Right cardiac atrium (tissue), 5 donors: ENCODE data around the gene ZRANB3. TPM values are rescaled to one million over a fixed set of nuclear protein-coding genes. Genes with fewer than 3 reads are reported as not detected.

Source experiments
- ATAC-seq, 2 donors: fragments of 200-7000 bp; cut with Tn5 transposase; one replicate each; pipeline versions ENCODE4 v1.8.0 to v1.9.1; 2020; ENCODE audit warnings: moderate library complexity in 2 of 2, mild to moderate bottlenecking in 1 of 2
- DNase-seq, 3 donors: peaks; one replicate each; pipeline ENCODE4 v3.0.0-alpha.2; 2020
- H3K27ac ChIP-seq: one replicate; pipeline ENCODE4 v1.5.1; 2013; ENCODE audit warnings: mild to moderate bottlenecking, low read length, control low read depth, moderate library complexity
- H3K27me3 ChIP-seq: one replicate; pipeline ENCODE4 v1.6.1; 2013; ENCODE audit not compliant: control insufficient read depth, insufficient read depth
- H3K4me1 ChIP-seq: one replicate; pipeline ENCODE4 v1.6.1; 2013; ENCODE audit warnings: low read length; ENCODE audit not compliant: control insufficient read depth, insufficient read depth
- H3K4me3 ChIP-seq: one replicate; pipeline ENCODE4 v1.5.1; 2013; ENCODE audit warnings: low read length, control low read depth
- H3K9me3 ChIP-seq: one replicate; pipeline ENCODE4 v1.6.1; 2013; ENCODE audit warnings: low read length; ENCODE audit not compliant: control insufficient read depth
- WGBS: extraction: QIAGEN DNeasy Blood & Tissue Kit; methylation state at CpG from one replicate; pipeline ENCODE4 v1.1.7; 2013; 5-methylcytosine and 5-hydroxymethylcytosine counted together
- intact Hi-C, 4 donors: fragments of 100-400 bp; cut with DNase I; formaldehyde crosslinking; loops; one replicate each; pipeline versions ENCODE4 v1.11.0 to v1.14.0; 2022 to 2023
- polyA plus RNA-seq: library from polyadenylated mRNA; stranded (reverse); fragments of 200-250 nt; gene quantifications from one replicate; pipeline ENCODE4 v1.2.3, GENCODE V29; 2013
- total RNA-seq, 4 donors: library from RNA; stranded (reverse); fragmentation: NEBNext Ultra II Directional; extraction: Animal tissue kit (Norgen Biotek cat#: 25700); gene quantifications; one replicate each; pipeline ENCODE4 v1.2.1, GENCODE V29; 2021
- donor health status: healthy with polysubstance abuse.
- donor health status: DM: no; HTN: yes; CAD: no.
- donor health status: DM: no; HTN: no; CAD: no.
- donor health status: DM: no; HTN: yes; CAD: no; lungs with severe emphysema.
- donor health status: DM: yes; HTN: yes; CAD: no.

The ZRANB3 gene
- total and polyA plus RNA-seq, 5 donors: 0.88 to 4.1 (median 2.6) TPM

DNA sequence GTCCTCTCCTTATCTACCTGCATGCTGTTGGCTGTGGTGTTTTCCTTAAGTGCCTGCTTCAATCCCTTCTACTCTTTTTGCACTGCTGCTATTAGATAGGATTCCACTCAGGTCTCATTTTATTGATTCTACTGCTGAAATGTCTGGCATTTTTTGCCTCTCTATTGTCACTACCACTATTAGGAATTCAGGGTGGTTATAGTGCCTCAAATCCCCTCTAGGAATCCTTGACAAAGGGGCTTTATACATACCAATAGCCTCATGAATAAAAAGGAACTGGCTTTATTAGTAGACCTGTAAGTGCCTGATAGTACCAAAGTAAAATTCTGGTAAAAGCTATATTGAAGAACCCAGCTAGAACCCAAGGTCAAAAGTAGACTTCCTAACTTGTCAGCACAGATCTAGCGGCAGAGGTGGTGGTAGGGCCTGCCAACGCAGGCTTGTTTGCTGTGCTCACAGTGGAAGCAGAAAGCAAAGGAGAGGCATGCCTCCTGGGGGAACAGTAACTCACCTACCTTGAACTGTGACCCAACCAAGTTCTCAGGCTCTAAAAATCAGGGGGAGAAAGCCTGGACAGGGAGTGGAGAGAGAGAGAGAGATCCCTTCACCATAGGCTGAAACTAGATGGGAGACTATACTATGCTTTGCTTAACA is 278.1 kb downstream of the ZRANB3 start:
- Histone ChIP-seq H3K4me1 (no peaks in the 10 kb centered on the region), H3K27ac (no peak overlapping the region), H3K9me3 (no peaks in the 10 kb centered on the region), H3K4me3 (no peak overlapping the region), H3K27me3 (no peaks in the 10 kb centered on the region)
- no peak for ATAC-seq
- 80% methylated on average over 2 of the region's 2 CpGs for WGBS
- intact Hi-C loops: no loop called here
- DNase-seq: no peak

DNA sequence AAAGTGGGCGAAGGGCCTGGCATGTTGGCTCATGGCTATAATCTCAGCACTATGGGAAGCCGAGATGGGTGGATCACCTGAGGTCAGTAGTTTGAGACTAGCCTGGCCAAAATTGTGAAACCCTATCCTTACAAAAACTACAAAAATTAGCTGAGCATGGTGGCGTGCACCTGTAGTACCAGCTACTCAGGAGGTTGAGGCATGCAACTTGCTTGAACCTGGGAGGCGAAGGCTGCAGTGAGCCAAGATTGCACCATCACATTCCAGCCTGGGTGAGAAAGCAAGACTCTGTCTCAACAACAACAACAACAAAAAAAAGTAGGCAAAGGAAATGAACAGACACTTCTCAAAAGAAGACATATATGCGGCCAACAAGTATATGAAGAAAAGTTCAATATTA is 282.4 kb downstream of the ZRANB3 start:
- Histone ChIP-seq H3K27me3 (no peaks in the 10 kb centered on the region), H3K4me3 (no peak overlapping the region), H3K4me1 (no peaks in the 10 kb centered on the region), H3K9me3 (no peaks in the 10 kb centered on the region), H3K27ac (no peak overlapping the region)
- ATAC-seq (no peak), DNase-seq (no peak)
- intact Hi-C loops: no loop called here
- 98% methylated on average over 5 of the region's 5 CpGs for WGBS

DNA sequence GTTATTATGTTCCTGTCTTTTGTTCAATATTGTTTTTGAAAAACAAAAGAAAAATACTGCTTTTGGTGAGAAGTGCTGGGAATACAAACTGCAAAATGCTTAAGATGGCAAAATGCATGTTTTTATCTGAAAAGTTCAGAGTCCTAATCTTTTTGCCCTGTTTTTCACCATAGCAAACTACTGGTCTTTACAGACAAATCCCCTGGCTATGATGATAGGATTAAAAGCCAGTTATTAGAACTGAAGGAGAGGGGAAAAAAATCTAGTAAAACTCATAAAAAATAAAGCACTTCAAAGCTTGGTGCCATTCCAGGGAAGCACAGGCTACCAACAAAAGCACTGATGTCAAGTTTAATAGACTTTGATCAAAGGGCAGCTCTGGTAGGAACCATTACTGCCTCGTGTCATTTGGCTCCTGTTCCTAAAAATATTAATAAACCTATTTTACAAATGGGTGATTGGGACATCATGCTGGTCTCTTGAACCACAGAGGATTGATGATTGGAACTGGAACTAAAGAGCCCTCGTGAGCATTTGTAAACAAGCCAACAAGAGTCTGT is 284.2 kb downstream of the ZRANB3 start:
- DNase-seq: no peak

DNA sequence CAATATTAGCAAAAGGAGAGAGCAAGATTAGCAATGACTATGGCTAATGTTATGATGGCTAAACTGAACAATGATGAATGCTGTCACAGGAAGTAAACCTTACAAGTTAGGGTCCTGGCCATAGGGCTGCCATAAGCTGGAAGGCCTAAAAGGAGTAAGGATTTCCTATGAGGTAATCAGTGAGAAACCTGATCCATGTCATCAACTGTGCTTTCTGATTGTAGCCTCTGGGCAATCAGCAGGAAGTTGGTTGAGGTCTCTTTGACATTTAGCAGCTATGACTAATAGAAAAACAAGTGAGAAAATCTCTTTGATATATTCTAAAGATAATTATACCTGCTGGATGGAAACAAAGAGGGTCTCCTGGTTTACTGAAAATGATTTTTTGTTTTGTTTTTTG is 285.9 kb downstream of the ZRANB3 start:
- H3K4me3 ChIP-seq: no peak overlapping the region
- no peak overlapping the region for H3K27ac ChIP-seq
- no peaks in the 10 kb centered on the region for H3K4me1 ChIP-seq
- intact Hi-C loops: no loop called here
- no peaks in the 10 kb centered on the region for H3K27me3 ChIP-seq
- no peak for DNase-seq
- no peak for ATAC-seq
- H3K9me3 ChIP-seq: no peaks in the 10 kb centered on the region

More for the DNA sequence above, 284.2 kb downstream of the ZRANB3 start:
- no peak overlapping the region for H3K4me3 ChIP-seq
- no peaks in the 10 kb centered on the region for H3K4me1 ChIP-seq
- 49% methylated on average over 2 of the region's 2 CpGs for WGBS
- H3K27me3 ChIP-seq: no peaks in the 10 kb centered on the region
- intact Hi-C loops: no loop called here
- no peak for ATAC-seq
- H3K9me3 ChIP-seq: no peaks in the 10 kb centered on the region
- H3K27ac ChIP-seq: no peak overlapping the region

DNA sequence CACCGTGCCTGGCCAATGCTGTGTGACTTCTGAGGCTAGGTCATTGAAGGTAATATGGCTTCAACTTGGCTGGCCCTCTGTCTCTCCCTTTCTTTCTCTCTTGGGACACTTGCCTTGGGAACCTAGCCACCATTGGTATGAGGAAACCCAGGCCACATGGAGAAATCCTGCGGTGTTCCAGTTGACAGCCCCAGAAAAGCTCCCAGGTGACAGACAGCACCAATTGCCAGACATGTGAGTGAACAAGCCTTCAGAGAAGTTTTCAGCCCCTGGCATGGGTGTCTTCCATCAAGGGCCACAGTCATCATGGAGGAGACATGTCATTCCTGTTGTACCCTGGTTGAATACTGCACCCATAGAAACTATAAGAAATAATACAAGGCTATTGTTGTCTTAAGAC is 292.4 kb downstream of the ZRANB3 start:
- WGBS: 97% methylated on average over 2 of the region's 2 CpGs
- H3K9me3 ChIP-seq: no peaks in the 10 kb centered on the region
- intact Hi-C loops: no loop called here
- no peaks in the 10 kb centered on the region for H3K27me3 ChIP-seq
- no peak for ATAC-seq
- no peak overlapping the region for H3K4me3 ChIP-seq
- H3K27ac ChIP-seq: no peak overlapping the region
- H3K4me1 ChIP-seq: no peaks in the 10 kb centered on the region
- no peak for DNase-seq

DNA sequence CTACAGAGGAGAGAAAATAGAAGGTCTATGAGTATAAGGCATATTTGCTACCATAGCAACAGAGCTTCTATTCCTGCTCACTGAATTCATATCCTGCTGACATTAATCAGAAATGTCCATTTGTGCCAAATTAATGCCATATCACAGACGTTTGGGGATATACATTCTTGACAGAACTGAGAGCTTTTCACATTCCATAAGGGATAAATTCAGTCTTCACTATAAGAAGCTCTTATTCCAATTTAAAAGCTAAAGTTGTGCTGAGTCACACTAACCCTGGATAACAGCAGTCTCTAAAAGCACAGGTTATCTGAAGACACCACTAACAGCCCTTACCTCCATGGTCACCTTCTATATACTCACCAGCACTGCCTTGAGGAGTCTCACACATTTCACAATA is 300.9 kb downstream of the ZRANB3 start:
- DNase-seq (no peak), ATAC-seq (no peak)
- 28% methylated on average over 1 of the region's 1 CpG for WGBS
- no peaks in the 10 kb centered on the region for H3K9me3 ChIP-seq
- H3K27me3 ChIP-seq: no peaks in the 10 kb centered on the region
- H3K27ac ChIP-seq: no peak overlapping the region
- H3K4me1 ChIP-seq: no peaks in the 10 kb centered on the region
- no peak overlapping the region for H3K4me3 ChIP-seq
- intact Hi-C loops: no loop called here

DNA sequence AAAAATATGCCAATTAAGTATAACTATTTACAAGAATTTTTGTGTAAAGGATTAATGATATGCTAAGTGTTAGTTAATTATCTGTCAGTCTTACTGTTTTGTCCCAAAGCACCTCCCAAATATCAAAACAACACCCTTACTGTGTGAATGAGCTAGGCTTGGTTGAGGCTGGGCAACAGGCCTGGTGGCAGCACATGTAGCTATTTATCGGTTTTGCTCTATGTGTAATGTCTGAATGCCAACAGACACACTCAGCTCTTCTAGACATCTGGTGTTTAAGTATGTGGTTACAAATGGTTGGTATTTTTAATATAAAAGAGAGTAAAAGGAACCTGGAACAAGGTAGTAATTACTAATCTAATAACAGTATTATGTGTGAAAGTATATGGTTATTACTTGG is 303.6 kb downstream of the ZRANB3 start:
- 83% methylated on average over 1 of the region's 1 CpG for WGBS
- Histone ChIP-seq H3K27me3 (no peaks in the 10 kb centered on the region), H3K4me1 (no peaks in the 10 kb centered on the region), H3K4me3 (no peak overlapping the region), H3K27ac (no peak overlapping the region), H3K9me3 (no peaks in the 10 kb centered on the region)
- no peak for ATAC-seq
- intact Hi-C loops: no loop called here
- DNase-seq: no peak

DNA sequence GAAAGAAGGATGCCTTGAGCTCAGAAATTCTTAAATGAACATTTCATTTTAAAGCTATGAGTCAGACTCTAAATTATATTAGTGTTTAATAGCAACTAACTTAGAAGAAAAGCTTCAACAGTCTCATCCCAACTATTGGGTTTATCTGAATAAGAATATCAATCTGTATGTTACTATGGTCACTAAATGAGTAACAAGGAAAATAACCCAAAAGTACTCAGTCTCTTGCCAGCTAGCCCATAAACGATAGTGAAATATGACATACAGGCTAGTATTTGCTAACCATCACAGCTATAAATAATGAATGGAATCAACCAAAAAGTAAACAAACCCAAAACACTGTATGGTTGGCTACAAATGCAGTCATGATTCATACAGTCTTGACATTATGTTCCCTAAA is 304.1 kb downstream of the ZRANB3 start:
- Histone ChIP-seq H3K27ac (no peak overlapping the region), H3K4me1 (no peaks in the 10 kb centered on the region), H3K4me3 (no peak overlapping the region), H3K27me3 (no peaks in the 10 kb centered on the region), H3K9me3 (no peaks in the 10 kb centered on the region)
- intact Hi-C loops: no loop called here
- WGBS: 65% methylated on average over 1 of the region's 1 CpG
- DNase-seq: no peak
- no peak for ATAC-seq

DNA sequence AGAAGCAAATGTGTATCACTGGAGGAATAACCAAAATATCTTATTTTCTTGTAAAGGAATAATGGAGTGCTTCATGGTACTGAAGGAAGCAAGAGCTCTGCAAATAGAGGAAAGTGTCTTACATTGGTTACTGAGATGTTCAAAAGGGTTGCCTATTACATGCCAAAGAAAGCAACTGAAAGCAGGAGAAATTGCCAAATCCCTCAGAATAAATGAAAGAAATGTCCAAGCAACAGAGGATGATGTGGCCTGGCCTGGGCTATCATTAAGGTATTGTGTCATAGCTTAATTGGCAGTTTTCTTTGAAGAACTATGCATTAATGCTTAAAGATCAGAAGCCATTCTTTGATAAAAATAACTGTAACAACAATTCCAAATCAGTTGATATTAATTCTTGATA is 305.2 kb downstream of the ZRANB3 start:
- Histone ChIP-seq H3K4me1 (no peaks in the 10 kb centered on the region), H3K4me3 (no peak overlapping the region), H3K27ac (no peak overlapping the region), H3K27me3 (no peaks in the 10 kb centered on the region), H3K9me3 (no peaks in the 10 kb centered on the region)
- DNase-seq (no peak), ATAC-seq (no peak)
- intact Hi-C loops: no loop called here

DNA sequence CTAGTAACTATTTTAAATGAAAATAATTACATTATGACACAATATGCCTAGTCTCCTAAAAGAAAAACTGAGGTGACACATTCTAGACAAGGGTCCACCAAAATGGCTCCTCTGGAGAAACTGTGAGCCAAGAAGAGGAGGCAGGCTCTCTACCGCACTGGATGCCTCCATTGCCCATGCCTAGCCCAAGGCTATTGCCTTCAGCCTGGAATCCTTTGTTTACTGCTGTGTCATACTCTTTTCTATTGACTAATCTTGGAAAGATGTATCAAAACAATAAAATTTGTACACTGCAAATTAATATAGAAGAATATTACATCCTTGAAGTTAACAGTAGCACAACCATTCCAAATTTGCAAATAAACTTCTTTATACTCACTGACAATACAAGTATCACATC is 311.8 kb downstream of the ZRANB3 start:
- Histone ChIP-seq H3K4me1 (no peaks in the 10 kb centered on the region), H3K4me3 (no peak overlapping the region), H3K9me3 (no peaks in the 10 kb centered on the region), H3K27me3 (no peaks in the 10 kb centered on the region), H3K27ac (no peak overlapping the region)
- no peak for DNase-seq
- no peak for ATAC-seq
- WGBS: 98% methylated on average over 1 of the region's 1 CpG
- intact Hi-C loops: no loop called here

DNA sequence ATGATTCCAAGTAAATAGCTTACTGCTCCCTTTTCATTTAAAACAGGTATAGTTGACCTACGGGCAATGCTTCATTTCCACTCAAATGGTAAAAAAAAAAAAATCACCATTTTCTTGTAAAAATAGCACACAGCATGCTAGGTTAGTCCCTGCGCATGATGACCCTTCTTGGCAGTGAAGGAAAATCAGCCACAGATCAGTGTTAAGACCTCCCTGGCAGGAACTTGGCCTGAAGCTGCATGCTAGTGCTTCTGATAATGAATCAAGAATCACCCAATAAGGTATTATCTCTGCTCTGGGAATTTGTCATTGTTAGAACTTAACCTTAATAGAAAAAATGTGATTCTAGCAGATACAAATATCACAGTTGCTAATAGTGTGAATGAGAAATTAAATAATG is 312.6 kb downstream of the ZRANB3 start:
- H3K27ac ChIP-seq: no peak overlapping the region
- H3K27me3 ChIP-seq: no peaks in the 10 kb centered on the region
- no peaks in the 10 kb centered on the region for H3K9me3 ChIP-seq
- no peak overlapping the region for H3K4me3 ChIP-seq
- no peak for ATAC-seq
- WGBS: 90% methylated on average over 2 of the region's 2 CpGs
- DNase-seq: no peak
- no peaks in the 10 kb centered on the region for H3K4me1 ChIP-seq
- intact Hi-C loops: no loop called here

DNA sequence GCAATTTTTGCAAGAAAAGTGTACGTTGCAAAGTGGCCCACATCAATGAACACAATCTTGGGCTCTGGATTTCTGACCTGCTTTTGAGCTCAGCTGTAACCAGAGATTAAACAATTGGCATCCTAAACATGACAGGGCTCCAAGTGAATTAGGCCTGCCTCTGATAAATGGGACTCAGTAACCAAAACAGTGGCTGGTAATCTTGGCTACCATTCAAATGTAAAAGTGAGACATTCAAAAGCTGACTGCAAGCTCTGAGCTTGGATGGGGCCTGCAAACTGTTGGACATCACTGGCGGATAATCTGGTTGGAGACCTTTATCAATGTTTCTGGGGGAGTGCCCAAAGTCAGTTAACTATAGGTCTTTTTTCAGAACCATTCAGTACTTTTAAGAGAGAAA is 318.3 kb downstream of the ZRANB3 start:
- intact Hi-C loops: no loop called here
- peak; percentile 52 to 85 for ATAC-seq
- no peak overlapping the region for H3K27ac ChIP-seq

More for the DNA sequence above, 318.3 kb downstream of the ZRANB3 start:
- Histone ChIP-seq H3K4me3 (no peak overlapping the region), H3K27me3 (no peaks in the 10 kb centered on the region), H3K9me3 (no peaks in the 10 kb centered on the region), H3K4me1 (no peaks in the 10 kb centered on the region)
- no peak for DNase-seq
- 41% methylated on average over 2 of the region's 2 CpGs for WGBS
